RCC 7860 (cell line): ENCODE data around the gene DSCAM.
"Not testable (repeated sequence)": the region's sequence is repeated elsewhere in the genome, so short reads cannot be mapped to it uniquely, and the experiment has no call there.

Experiments
- DNase-seq: peaks from one replicate; pipeline ENCODE4 v3.0.0-alpha.2; 2015; ENCODE audit warnings: low spot score
- FAIRE-seq: peaks from 2 replicates; lab custom pipeline; 2012; peaks lifted over from hg19 to GRCh38; lab: Jason Lieb, UNC

DSCAM gene

DNA sequence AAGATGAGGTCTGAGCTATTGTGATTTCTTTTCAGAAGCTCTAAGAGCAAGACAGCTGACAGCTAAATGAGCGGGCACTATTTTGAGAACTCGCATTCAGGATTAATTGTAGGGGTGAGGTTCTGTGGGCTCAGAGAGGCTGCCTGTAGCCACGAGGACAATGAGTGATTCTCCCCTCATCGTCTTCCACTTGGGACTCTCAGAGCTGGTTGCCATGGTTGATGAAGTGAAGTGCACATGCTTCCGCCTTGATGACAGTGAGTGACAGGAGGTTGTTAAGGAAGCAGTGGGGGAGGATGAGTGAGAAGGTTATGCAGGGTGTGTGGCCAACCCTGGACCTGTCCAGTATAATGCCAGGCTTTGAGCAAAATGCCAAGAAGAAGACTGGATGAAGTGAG lies 638.0 kb downstream of the DSCAM start:
- FAIRE-seq (no peak), DNase-seq (no peak)

DNA sequence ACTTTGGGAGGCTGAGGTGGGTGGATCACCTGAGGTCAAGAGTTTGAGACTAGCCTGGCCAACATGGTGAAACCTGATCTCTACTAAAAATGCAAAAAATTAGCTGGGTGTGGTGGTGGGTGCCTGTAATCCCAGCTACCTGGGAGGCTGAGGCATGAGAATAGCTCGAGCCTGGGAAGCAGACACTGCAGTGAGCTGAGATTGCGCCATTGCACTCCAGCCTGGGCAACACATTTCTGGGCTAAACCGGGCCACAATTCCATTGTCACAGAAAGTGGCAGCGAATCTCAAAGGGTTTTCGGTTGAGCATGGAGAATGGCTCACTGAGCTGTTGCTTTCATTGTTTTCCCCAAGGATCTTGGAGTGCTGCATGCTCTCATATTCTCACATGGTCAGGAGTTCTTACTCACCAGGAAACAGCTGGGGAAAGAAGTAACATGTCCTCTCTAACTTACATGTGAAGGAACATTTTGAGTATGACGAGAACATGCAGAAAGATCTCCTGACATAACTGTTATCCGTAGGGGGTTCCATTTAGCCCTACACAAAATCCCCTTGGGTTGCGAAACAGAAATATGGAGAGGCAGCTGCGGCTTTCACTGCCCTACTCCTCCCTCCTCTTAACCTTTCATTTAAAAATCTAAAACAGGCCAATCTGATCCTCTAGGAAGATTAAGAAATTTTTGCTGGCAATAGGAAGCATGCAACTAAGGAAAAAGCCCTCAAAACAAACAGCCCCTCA lies 638.6 kb downstream of the DSCAM start:
- FAIRE-seq (no peak), DNase-seq (no peak)

DNA sequence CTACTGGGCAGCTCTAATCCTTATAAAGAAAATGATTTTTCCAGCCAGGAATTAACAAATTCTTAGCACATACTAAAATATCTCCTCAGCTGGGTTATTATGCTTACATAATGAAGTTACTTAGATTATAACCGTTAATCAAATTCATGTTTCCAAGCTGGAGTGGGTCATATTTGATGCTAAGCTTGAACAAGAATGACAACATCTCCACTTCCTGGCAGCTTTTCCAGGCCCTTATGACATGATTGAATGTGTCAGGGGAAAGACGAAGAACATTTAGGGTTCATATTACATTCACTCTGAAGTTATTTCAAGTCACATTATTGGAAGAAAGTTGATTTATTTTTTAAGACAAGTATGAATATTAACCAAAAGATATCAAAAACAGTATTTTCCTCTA lies 646.0 kb downstream of the DSCAM start:
- no peak for DNase-seq
- FAIRE-seq, result no peak

DNA sequence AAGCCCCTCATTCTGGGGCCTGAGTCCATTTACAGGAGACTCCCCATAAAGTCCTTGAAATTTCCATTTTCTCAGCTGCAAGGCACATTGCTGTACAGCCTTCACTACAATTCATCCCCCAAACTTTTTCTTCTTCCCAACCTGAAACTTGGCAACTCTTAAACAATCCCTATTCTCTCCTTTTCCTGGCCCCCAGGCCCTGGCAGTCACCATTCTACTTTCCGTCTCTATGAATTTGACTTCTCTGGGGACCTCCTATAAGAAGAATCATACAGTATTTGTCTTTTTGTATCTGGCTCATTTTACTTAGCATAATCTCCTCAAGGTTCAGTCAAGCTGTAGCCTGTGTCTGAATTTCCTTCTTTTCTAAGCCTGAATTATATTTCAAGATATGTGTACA lies 646.8 kb downstream of the DSCAM start:
- DNase-seq (no peak), FAIRE-seq (no peak)

DNA sequence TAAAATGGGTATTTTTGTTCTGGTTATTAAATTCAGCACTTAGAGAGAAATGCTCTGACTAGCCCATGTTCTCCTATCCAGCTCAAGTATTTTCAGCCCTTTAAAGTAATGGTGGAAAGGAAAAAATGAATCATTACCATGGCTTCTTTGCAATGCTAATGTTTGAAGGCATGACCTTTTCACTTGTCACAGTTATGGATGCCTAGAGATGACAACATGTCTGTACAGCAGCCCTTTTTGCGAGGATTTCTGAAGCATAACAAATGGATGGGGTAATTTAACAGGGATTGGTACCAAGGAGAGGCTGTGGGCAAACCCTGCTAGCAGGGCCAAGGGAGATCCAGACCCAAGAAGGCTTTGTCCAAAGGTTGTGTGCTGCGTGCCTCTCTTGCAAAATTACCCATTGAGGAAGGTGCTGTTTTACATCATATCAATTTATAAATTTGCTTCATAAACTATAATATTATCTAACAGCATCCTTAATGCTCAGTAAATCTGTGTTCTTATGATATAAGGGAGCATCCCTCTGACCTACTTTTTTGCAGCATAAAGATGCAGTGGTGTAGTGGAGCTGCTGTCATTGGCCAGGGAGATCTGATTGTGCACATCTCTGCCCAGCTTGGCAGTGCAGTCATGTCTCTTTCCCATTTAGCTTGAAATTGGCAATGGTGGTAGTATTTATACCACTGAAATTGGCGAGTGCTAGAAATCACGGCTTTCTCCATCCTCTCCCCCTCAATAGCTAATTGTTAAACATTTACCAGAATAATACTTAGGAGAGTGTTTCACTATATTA lies 652.6 kb downstream of the DSCAM start:
- DNase-seq (no peak), FAIRE-seq (no peak)

DNA sequence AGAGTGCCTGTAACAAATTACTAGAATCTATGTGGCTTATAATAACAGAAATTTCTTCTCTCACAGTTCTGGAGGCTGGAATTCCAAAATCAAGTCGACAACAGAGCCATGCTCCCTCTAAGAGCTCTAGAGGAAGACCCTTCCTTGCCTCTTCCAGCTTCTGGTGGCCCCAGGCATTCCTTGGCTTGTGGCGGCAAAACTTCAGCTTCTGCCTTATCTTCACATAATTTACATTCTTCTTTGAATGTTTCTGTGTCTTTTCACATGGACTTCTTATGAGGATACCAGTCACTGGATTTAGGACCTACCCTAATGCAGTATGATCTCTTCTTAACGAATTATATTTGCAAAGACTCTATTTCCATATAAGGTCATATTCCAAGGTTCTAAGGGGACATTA lies 655.3 kb downstream of the DSCAM start:
- DNase-seq (no peak), FAIRE-seq (no peak)

DNA sequence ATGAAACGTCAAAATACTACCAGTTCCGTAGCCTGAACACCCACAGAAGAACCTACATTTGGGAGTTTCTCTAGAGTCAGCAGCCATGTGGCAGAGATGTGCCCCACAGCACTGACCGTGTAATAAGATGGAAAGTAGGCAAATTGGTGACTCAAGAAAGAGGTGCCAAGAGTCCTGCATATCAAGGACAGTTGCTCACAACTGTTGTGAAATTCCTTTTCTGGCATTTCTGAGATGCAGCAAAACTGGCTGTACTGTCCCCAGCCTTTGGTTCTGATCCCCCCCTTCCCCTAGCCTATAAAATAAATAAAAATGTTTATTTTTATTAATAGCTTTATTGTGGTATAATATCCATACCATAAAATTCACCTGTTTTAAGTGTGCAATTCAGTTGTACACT lies 655.8 kb downstream of the DSCAM start:
- no peak for DNase-seq
- no peak for FAIRE-seq

DNA sequence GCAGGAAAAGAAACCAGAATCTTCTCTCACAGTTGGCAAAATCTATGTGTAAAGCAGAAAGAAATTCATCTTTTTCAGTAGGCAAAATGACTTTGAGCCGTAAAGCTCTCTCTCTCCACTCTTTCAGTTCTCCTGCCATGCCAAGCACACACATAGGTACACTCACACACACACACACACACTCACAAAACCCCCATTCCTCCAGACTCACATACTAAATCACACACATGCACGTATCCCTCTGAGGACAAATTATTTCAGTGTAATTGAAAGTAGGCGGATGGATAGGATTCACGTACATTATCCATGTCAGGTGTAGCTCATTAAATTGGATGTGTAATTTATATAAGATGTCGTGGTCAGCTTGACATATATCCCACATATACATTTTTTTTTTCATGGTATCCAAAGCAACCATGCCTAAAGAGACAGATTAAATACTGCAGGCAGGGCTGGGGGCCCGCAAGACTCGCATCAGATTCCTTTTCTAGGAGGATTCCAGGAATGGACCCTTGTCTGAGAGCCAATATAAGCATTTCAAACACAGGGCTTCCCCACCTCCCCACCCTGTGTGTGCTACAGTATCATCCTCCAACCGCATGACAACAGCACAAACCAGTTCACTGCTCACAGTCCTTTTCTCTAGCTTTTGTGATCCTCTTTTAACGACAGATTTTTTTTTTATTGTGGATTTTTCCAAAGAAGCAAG lies 658.9 kb downstream of the DSCAM start:
- DNase-seq (no peak), FAIRE-seq (no peak)

DNA sequence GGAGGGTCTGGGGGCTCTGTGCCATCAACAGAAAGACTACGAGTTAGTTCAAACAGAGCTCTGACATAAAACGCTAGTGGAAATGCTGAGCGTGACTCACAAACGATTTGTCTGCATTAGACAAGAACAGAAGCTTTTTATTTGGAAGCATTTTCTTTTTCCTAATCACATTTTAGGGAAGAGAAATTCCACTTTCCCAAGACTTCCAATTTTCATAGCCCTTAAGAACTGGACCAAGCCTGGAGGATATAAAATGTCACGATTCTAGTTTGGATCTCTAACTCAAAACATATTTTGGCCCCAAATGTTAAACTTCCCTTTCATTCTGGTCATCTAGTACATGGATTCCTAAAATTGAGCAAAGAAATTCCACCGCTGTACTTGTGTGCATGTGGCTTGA lies 659.7 kb downstream of the DSCAM start:
- DNase-seq, result no peak
- no peak for FAIRE-seq

DNA sequence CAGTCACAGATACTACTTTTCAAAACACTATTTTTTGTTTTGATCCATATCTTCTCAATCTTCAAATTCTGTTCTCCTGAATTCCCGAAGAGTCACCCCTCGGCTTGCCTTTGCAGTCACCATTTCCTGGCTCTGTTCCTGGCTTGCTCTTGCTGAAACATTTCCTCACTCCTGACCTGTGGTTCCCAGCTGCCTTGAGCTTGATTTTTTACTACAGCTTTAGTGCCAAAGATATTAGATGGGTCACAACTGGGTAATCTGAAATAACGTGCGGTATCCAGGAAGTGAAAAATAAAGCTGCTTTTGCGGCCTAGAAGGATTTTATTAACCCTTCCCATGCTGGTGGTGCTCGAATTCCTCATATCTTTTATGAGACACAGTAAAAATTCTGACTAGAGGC lies 660.9 kb downstream of the DSCAM start:
- DNase-seq (no peak), FAIRE-seq (no peak)

DNA sequence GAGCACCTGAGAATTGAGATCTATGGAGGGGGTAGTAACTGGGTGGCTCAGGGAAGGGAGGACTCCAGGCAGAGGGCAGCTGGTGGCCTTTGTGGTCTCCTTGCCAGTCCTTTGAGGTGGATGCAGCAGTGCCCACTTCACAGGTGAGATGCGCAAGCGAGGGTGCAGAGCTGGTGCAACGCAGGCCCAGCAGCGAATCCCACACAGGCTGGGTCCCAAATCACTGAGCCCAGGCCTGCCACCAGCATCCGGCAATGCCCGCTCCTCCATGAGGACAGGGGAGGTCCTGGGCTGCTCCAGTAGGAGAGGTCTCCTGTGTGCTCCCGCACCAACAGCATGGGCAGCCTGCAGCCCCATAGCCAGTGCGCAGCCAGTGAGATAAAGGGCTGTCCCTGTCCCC lies 661.8 kb downstream of the DSCAM start:
- DNase-seq, result no peak
- no peak for FAIRE-seq

DNA sequence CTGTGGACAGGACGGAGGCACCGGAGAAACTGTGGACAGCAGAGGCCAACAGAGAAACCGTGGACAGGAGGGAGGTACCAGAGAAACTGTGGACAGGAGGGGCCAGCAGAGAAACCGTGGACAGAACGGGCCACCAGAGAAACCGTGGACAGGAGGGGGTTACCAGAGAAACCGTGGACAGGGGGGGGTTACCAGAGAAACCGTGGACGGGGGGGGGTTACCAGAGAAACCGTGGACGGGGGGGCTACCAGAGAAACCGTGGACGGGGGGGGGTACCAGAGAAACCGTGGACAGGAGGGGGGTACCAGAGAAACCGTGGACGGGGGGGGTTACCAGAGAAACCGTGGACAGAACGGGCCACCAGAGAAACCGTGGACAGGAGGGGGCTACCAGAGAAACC lies 664.5 kb downstream of the DSCAM start:
- not testable (repeated sequence) for FAIRE-seq, DNase-seq

DNA sequence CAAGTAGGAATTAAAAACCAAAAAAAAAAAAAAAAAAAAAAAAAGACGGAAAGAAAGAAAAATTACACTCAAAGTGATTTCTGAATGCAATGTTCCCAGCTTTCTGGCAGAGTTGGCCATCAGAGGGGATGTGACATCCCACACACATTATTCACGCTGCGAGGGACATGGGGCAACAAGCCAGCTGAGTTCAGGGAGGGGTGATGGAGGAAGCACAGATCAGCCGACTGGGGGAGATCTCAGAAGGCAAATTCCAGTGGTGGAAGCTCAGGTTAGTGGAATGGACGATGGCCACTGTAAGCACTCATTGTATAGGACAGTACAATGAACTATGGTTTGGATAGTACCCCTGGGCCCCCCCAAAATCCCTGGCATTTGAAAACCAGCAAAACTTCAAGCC lies 667.8 kb downstream of the DSCAM start:
- FAIRE-seq (no peak), DNase-seq (no peak)

DNA sequence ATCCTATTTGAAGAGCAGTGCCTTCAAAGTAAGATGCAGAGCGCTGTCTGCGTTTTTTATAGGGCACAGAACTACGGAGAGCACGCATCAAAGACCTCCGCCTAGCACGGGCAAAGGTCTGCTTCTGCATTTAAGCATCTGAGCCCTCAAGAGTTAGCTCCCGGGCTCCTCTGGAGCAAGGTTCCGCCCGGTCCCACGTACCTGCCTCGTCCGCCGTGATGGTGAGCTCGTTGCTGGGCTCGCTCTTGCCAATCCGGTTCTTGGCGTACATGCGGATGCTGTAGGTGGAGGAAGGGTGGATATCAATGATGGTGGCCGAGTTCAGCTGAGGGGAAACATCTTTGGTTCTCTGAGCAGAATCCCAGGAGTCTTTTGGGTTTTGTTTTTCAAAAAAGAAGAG lies 668.2 kb downstream of the DSCAM start:
- FAIRE-seq (no peak), DNase-seq (no peak)

DNA sequence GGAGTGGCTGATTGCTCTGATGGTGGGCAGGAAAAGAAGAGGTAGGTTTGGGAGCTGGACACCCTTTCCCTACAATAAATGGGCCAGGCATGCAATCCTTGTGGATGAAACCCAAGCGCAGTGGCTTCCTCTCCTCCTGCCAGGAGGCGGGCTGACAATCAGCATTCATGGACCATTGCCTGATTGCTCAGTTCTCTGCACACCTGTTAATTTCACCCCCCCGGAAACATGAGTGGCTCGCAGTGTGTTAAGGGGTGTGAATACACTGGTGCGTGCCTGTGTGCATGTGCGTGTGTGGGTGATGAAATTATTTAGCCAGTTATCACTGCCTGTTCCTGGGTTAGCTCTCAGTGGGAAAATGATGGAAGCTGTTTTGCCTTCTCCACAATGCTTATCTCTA lies 669.0 kb downstream of the DSCAM start:
- FAIRE-seq, result no peak
- DNase-seq, result no peak

DNA sequence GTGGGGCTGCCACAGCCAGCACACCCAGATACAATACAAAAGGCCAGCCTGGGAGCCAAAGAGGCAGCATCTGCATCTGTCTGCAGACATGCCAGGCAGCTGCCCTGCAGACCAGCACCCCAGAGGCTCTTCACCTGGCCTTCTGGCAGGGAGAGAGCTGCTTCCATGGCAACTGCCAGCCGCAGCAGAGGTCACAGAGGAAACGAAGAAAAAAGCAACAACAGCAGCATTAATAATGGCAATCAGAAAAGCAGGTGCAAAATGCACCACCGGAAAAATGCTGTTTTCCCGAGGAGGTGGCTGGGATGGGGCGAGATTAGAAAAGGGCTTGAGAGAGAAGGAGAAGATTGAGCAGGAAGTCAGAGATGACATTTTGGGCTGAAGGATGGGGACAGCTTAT lies 670.2 kb downstream of the DSCAM start:
- FAIRE-seq (no peak), DNase-seq (no peak)

DNA sequence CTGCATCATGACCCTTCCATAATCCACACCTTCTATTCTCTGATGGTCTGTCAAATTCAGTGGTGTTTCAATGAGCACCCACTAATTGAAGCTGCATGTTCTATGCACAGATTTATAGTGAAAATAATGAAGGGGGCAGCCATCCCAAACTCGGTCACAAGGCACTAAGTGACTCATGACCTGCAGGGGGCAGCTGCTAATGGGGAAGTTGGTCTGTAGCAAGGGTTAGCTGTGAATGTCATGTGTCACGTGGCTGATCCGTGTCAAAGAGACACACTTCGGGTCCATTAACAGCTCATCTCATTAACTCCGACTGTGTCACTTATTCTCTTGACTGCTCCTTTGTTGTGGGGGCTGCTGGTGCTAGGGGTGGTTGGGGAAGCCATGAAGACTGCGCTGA lies 673.1 kb downstream of the DSCAM start:
- no peak for DNase-seq

DNA sequence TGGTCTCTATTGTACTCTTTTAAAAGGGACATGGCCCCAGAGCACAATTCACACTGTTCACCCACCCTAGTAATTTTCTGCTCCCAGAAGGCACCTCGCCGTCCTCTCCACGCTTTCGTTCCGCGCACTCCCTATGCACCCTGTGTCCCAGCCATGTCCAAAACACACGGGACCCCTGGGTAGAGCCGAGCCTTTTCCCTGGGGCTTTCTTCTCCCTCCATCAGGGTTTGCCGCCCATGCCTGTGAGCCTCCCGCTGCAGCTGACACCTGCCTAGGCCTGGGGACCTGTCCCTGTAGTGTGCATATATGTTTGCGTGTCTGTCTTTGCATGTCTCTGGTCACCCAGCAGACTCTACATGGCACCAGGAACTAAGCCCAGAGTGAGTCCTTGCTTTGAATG lies 677.0 kb downstream of the DSCAM start:
- FAIRE-seq (no peak), DNase-seq (no peak)

More for the DNA sequence above, 673.1 kb downstream of the DSCAM start:
- FAIRE-seq, result no peak

DNA sequence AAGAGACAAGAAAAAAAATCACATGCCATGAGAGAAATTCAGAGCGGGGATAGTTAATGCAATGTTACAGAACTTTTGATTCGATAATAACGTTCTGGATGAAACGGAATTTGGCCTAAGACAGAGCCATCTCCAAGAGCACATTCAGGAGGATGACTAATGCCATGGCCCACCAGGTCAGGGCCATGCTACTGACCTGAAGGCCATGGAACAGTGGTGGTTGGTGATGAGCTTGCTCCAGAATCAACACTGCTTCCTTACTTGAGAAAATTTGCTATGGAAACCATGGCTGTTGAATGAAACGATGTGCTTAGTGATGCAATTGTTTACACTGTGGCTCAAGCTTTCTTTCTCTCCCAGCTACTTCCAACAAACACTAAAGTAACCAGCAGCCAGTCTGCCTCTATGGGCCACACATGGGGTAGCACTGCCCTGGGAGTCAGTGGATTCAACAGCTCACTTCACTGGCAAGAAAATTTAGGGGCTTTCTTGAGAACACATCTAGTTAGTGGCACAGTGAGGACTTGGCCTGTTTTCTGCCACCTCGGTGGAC lies 680.6 kb downstream of the DSCAM start:
- DNase-seq, result no peak
- FAIRE-seq, result no peak

DNA sequence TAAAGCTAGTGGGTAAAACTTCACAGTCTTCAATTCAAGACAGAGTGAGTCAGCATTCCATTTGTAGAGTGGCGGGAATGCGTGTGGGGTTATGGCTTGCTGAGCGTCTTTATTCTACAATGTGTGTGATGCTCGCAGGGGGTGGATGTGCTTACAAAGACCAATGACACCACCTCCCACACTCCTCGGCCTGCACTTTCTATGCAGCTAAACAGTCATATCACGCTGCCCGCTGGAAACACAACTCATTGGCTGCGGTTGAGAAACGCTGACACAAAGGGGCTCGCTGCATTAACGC lies 681.2 kb downstream of the DSCAM start:
- no peak for DNase-seq
- FAIRE-seq, result no peak

DNA sequence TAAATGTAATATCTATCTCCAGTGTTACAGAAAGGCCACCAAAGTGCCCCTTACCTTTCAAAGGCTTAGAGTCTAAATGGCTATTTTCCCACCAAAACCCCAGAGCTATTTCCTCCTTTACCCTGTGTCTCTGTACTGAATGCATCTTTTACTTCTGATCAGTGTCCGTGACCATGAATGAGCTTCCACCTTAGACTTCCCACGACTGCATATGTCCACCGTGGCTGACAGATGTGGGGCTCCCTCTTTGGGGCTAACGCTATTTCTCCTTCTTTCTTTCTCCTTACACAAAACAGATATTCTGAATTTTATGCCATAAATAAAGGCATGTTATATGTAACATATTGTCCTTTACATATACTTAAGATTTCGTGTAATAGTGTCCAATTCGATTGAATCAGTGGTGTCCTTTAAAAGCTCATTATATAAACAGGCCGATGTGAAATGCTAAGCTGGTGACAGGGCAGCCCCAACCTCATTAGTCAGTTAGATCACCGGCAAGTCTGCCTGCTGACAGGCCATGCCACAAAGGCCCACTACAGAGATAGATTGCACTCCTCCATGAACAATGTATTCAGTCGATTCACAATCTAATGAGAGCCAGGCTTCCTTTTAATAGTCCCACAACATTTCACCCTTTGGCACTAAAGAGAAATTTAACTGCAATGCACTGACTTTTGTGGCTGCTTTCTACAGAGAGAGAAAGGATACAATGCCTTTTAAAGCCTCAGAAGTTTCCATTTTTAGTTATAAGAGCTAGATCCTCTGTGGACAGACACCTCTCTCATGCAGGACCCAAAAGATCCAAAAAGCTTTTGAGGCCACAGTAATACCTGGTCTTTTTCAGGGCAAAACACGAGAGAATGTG lies 681.8 kb downstream of the DSCAM start:
- no peak for FAIRE-seq

More for the DNA sequence above, 681.8 kb downstream of the DSCAM start:
- no peak for DNase-seq
